GM12878 (cell line): ENCODE data around the gene PROM1. TPM values are rescaled to one million over a fixed set of nuclear protein-coding genes. Genes with fewer than 3 reads are reported as not detected.

Source experiments
- ATAC-seq: fragments of 200-7000 bp; cut with Tn5 transposase; 3 replicates; pipeline ENCODE4 v1.9.1; 2020; ENCODE audit warnings: mild to moderate bottlenecking, moderate library complexity
- BruUV-seq: library from RNA; stranded (reverse); fragments of 400-500 nt; replicated peaks from 2 replicates; lab custom pipeline; 2021; lab: Mats Ljungman, UMichigan
- CTCF ChIA-PET: fragments of 300-600 bp; sonication (Branson Sonifier 250); formaldehyde crosslinking; extraction: SDS; loops from one replicate; lab custom pipeline; 2021; ENCODE audit warnings: inconsistent platforms; lab: Yijun Ruan, JAX
- POLR2A ChIA-PET: fragments of 350-600 bp; formaldehyde crosslinking; extraction: SDS; loops from one replicate; lab custom pipeline; 2021; ENCODE audit warnings: inconsistent platforms; lab: Charles Lee
- RAD21 ChIA-PET: fragments of 300-600 bp; sonication (Branson Sonifier 250); formaldehyde crosslinking; loops from one replicate; lab custom pipeline; 2023; ENCODE audit warnings: antibody characterized with exemption; ENCODE audit not compliant: unreplicated experiment; lab: Charles Lee
- SMC1A ChIA-PET: fragments of 300-600 bp; sonication (Branson Sonifier 250); formaldehyde crosslinking; loops from one replicate; lab custom pipeline; 2023; ENCODE audit not compliant: unreplicated experiment, uncharacterized antibody; lab: Charles Lee
- DNase-seq: peaks from one replicate; pipeline ENCODE4 v3.0.0-alpha.2; 2011; ENCODE audit warnings: low read depth, low spot score
- FAIRE-seq: peaks from 3 replicates; lab custom pipeline; 2011; peaks lifted over from hg19 to GRCh38; lab: Jason Lieb, UNC
- H2AFZ ChIP-seq: 2 replicates; pipeline ENCODE4 v1.6.0; 2011; ENCODE audit warnings: low read depth, low read length, control low read depth; ENCODE audit not compliant: control insufficient read depth
- H3K27ac ChIP-seq: 2 replicates; pipeline ENCODE4 v1.5.1; 2011; ENCODE audit warnings: control low read depth; ENCODE audit not compliant: control insufficient read depth, insufficient read depth
- H3K27me3 ChIP-seq, 2 experiments: replicated peaks in 1 of 2; 2 replicates each; pipeline versions ENCODE4 v1.6.0 to v1.6.1; 2011; ENCODE audit warnings: low read length in 1 of 2; ENCODE audit not compliant: control insufficient read depth in 2 of 2, insufficient read depth in 2 of 2
- H3K36me3 ChIP-seq, 2 experiments: 2 replicates each; pipeline ENCODE4 v1.5.1; 2011; ENCODE audit warnings: low read length in 1 of 2; ENCODE audit not compliant: control insufficient read depth in 2 of 2, insufficient read depth in 2 of 2
- H3K4me1 ChIP-seq: 2 replicates; pipeline ENCODE4 v1.6.1; 2011; ENCODE audit warnings: mild to moderate bottlenecking, low read length, moderate library complexity, mixed read lengths; ENCODE audit not compliant: control insufficient read depth, insufficient read depth
- H3K4me2 ChIP-seq: 2 replicates; pipeline ENCODE4 v1.6.0; 2011; ENCODE audit warnings: control low read depth; ENCODE audit not compliant: control insufficient read depth, insufficient read depth
- H3K4me3 ChIP-seq: fragments of 200-600 bp; sonication (generic); 2 replicates; pipeline ENCODE4 v1.5.1; 2016
- H3K79me2 ChIP-seq: 2 replicates; pipeline ENCODE4 v1.6.0; 2011; ENCODE audit warnings: low read length; ENCODE audit not compliant: control insufficient read depth, insufficient read depth
- H3K9ac ChIP-seq: 2 replicates; pipeline ENCODE4 v1.8.0; 2011; ENCODE audit warnings: low read length, control low read depth, mixed read lengths; ENCODE audit not compliant: control insufficient read depth, insufficient read depth
- H3K9me3 ChIP-seq: replicated peaks from 3 replicates; pipeline ENCODE4 v1.5.1; 2011; ENCODE audit warnings: mild to moderate bottlenecking, low read length; ENCODE audit not compliant: control insufficient read depth, insufficient read depth
- H4K20me1 ChIP-seq: 2 replicates; pipeline ENCODE4 v1.6.0; 2011; ENCODE audit not compliant: control insufficient read depth, insufficient read depth
- BACH1 ChIP-seq: fragments of 450-650 bp; IDR thresholded peaks from 2 replicates; pipeline ENCODE4 v1.6.1; 2017; ENCODE audit warnings: mild to moderate bottlenecking, borderline replicate concordance
- BHLHE40 ChIP-seq, 2 experiments: fragments of 450-650 bp in 1 of 2; IDR thresholded peaks; 2 replicates each; pipeline ENCODE4 v1.6.1; 2011 to 2017; ENCODE audit warnings: low read depth in 2 of 2, borderline replicate concordance in 1 of 2, improper control_type of control experiment in 1 of 2, low read length in 1 of 2, mild to moderate bottlenecking in 1 of 2
- GABPA ChIP-seq: IDR thresholded peaks from 2 replicates; pipeline ENCODE4 v1.6.1; 2014; ENCODE audit warnings: antibody characterized with exemption, low read depth, mild to moderate bottlenecking, inconsistent platforms
- MTA2 ChIP-seq: fragments of 450-650 bp; IDR thresholded peaks from 2 replicates; pipeline ENCODE4 v1.6.1; 2016; ENCODE audit warnings: low read depth, mild to moderate bottlenecking, moderate library complexity
- NFYA ChIP-seq: IDR thresholded peaks from 2 replicates; pipeline ENCODE4 v1.6.1; 2011; ENCODE audit warnings: low read depth, mild to moderate bottlenecking, low read length, improper control_type of control experiment, borderline replicate concordance
- PML ChIP-seq: IDR thresholded peaks from 2 replicates; pipeline ENCODE4 v1.6.1; 2012; ENCODE audit warnings: low read length, inconsistent platforms
- POLR2AphosphoS2 ChIP-seq: IDR thresholded peaks from 2 replicates; pipeline ENCODE4 v1.6.1; 2011; ENCODE audit warnings: low read depth, mild to moderate bottlenecking, low read length, improper control_type of control experiment, moderate library complexity
- POU2F2 ChIP-seq: IDR thresholded peaks from 3 replicates; pipeline ENCODE4 v1.6.1; 2011; ENCODE audit warnings: low read depth, mild to moderate bottlenecking, low read length, borderline replicate concordance
- SMAD1 ChIP-seq: fragments of 450-650 bp; IDR thresholded peaks from 2 replicates; pipeline ENCODE4 v1.6.1; 2018; ENCODE audit warnings: mild to moderate bottlenecking, low read depth; ENCODE audit not compliant: partially characterized antibody
- SMARCA5 ChIP-seq: fragments of 450-650 bp; IDR thresholded peaks from 2 replicates; pipeline ENCODE4 v1.6.1; 2017; ENCODE audit warnings: mild to moderate bottlenecking
- ZNF622 ChIP-seq: fragments of 450-650 bp; IDR thresholded peaks from 2 replicates; pipeline ENCODE4 v1.6.1; 2017; ENCODE audit warnings: mild to moderate bottlenecking, inconsistent platforms
- ZSCAN29 ChIP-seq: fragments of 450-650 bp; IDR thresholded peaks from 2 replicates; pipeline ENCODE4 v1.6.1; 2017; ENCODE audit warnings: mild to moderate bottlenecking, moderate library complexity
- WGBS: methylation state at CpG from one replicate; pipeline ENCODE4 v1.1.6; 2016; ENCODE audit warnings: low lambda C conversion rate; ENCODE audit not compliant: insufficient replicate concordance, insufficient coverage; ENCODE audit errors: missing lambda C conversion rate; 5-methylcytosine and 5-hydroxymethylcytosine counted together
- in situ Hi-C: fragments of 300-500 bp; cut with MboI; formaldehyde crosslinking; loops from 9 replicates; pipeline ENCODE4 v1.14.3; 2018; ENCODE audit warnings: mixed read lengths
- intact Hi-C: fragments of 100-400 bp; cut with micrococcal nuclease; formaldehyde crosslinking; loops from one replicate; pipeline ENCODE4 v1.14.2; 2022; ENCODE audit not compliant: unreplicated experiment
- polyA plus RNA-seq, 11 experiments: library from polyadenylated mRNA; depleted of rRNA in 4 of 11; unstranded in 6 of 11; stranded (reverse) in 5 of 11; fragments of >200 nt; fragmentation: Nextera tagmentation in 4 of 11; fragmentation: Illumina TruSeq in 1 of 11; extraction: Ambion mirVana in 4 of 11; extraction: Trizol in 1 of 11; gene quantifications; 1 replicate in 1 of 11; 2 replicates in 10 of 11; pipeline versions ENCODE4 v1.2.1 to v1.2.3, GENCODE V29; 2011 to 2016; ENCODE audit warnings: inconsistent platforms in 2 of 11, missing spikeins in 2 of 11, low read depth in 1 of 11
- total RNA-seq, 4 experiments: library from RNA; depleted of rRNA in 3 of 4; stranded (reverse); fragments of >200 nt in 3 of 4; fragmentation: Illumina TruSeq in 1 of 4; extraction: Trizol in 1 of 4; gene quantifications; 2 replicates each; pipeline versions ENCODE4 v1.2.1 to v1.2.3, GENCODE V29; 2013 to 2021
- TF ChIP-seq, protein P1 (sequence below): fragments of 450-650 bp; IDR thresholded peaks from 2 replicates; pipeline ENCODE4 v1.6.1; 2016; ENCODE audit warnings: mild to moderate bottlenecking
- TF ChIP-seq, protein P2 (sequence below): IDR thresholded peaks from 2 replicates; pipeline ENCODE4 v1.6.1; 2011; ENCODE audit warnings: mild to moderate bottlenecking, low read depth, low read length, moderate library complexity; ENCODE audit not compliant: insufficient replicate concordance
- TF ChIP-seq, protein P3 (sequence below): fragments of 450-650 bp; formaldehyde crosslinking; IDR thresholded peaks from 2 replicates; pipeline ENCODE4 v1.4.0; 2022; ENCODE audit warnings: mild to moderate bottlenecking, moderate library complexity

Gene PROM1
- total and polyA plus RNA-seq, 10 of the 15 experiments (the other 5 are each of a cell fraction or from before 2014, with no cell fraction given): 0.08 to 0.31 (median 0.18) TPM; not detected in 7

DNA sequence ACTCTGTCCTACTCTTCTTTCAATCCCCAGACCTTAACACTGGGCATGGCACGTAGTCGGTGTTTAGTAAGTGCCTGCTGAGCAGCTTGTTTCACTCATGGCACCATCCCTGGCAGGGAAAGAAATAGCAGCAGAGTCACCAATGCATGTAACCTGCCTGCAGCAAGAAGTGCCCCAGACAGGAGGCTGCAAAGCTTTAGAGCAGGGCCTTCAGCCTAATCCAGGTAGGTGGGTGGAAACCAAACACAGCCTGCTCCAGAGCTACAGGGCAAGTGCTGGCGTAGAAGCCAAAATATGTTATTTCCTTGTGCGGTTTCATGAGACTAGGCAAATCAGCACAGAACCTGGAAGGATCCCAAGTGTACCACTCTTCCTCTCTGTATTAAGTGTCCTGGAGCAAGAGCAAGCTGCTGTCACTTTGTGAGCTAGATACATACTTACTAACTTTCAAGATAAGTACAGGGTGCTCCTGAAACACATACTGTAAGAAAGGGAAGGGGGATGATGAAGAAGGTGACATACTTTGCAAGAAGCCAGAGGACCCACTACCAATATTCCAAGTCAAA is 5.5 kb downstream of the PROM1 start (continued):
- TF ChIP-seq POLR2AphosphoS2: no peak

DNA sequence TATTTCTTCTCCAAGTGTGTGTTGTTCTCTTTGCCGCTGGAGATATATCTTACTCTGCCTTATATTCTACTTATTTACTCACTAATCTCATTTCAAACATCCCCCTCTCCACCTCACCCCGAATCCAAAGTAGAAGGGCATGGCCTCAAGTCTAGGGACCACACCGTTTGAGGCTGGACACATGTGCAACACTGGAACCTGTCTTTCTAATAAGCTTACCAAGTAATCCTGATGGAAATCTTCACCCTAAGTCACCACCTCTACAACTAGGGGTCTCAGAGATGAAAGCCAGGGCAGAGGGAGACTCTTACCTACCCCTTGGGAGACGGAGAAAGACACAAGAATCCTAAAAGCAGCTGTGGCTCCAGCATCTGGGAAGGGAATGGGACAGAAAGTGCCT is 6.0 kb downstream of the PROM1 start:
- H3K4me3 ChIP-seq: no peak overlapping the region
- in situ Hi-C loops: no loop called here
- H2AFZ ChIP-seq: no peak overlapping the region
- RAD21 ChIA-PET: no interaction called here
- CTCF ChIA-PET: no interaction called here
- no peak for TF ChIP-seq POU2F2
- TF ChIP-seq, protein P1, sequence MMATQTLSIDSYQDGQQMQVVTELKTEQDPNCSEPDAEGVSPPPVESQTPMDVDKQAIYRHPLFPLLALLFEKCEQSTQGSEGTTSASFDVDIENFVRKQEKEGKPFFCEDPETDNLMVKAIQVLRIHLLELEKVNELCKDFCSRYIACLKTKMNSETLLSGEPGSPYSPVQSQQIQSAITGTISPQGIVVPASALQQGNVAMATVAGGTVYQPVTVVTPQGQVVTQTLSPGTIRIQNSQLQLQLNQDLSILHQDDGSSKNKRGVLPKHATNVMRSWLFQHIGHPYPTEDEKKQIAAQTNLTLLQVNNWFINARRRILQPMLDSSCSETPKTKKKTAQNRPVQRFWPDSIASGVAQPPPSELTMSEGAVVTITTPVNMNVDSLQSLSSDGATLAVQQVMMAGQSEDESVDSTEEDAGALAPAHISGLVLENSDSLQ: no peak
- TF ChIP-seq NFYA: no peak
- no peak for TF ChIP-seq PML
- no peak for TF ChIP-seq ZSCAN29
- no peak for TF ChIP-seq ZNF622
- TF ChIP-seq MTA2: no peak
- TF ChIP-seq, protein P2, sequence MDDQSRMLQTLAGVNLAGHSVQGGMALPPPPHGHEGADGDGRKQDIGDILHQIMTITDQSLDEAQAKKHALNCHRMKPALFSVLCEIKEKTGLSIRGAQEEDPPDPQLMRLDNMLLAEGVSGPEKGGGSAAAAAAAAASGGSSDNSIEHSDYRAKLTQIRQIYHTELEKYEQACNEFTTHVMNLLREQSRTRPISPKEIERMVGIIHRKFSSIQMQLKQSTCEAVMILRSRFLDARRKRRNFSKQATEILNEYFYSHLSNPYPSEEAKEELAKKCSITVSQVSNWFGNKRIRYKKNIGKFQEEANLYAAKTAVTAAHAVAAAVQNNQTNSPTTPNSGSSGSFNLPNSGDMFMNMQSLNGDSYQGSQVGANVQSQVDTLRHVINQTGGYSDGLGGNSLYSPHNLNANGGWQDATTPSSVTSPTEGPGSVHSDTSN: no peak
- TF ChIP-seq, protein P3, sequence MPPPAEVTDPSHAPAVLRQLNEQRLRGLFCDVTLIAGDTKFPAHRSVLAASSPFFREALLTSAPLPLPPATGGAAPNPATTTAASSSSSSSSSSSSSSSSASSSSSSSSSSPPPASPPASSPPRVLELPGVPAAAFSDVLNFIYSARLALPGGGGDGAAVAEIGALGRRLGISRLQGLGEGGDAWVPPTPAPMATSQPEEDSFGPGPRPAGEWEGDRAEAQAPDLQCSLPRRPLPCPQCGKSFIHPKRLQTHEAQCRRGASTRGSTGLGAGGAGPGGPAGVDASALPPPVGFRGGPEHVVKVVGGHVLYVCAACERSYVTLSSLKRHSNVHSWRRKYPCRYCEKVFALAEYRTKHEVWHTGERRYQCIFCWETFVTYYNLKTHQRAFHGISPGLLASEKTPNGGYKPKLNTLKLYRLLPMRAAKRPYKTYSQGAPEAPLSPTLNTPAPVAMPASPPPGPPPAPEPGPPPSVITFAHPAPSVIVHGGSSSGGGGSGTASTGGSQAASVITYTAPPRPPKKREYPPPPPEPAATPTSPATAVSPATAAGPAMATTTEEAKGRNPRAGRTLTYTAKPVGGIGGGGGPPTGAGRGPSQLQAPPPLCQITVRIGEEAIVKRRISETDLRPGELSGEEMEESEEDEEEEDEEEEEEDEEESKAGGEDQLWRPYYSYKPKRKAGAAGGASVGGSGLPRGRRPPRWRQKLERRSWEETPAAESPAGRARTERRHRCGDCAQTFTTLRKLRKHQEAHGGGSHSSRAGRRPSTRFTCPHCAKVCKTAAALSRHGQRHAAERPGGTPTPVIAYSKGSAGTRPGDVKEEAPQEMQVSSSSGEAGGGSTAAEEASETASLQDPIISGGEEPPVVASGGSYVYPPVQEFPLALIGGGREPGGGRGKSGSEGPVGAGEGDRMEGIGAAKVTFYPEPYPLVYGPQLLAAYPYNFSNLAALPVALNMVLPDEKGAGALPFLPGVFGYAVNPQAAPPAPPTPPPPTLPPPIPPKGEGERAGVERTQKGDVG (CRISPR knock-in tag): no peak
- TF ChIP-seq SMARCA5: no peak
- no peak for TF ChIP-seq GABPA
- no peak for TF ChIP-seq SMAD1
- no peak for TF ChIP-seq BHLHE40 (IDR thresholded peaks at IDR 0.05; ENCODE audit: borderline replicate concordance in 1 of 2, low read depth in 2 of 2, low read length in 1 of 2)
- TF ChIP-seq BACH1: no peak
- TF ChIP-seq, all 136 proteins: peak for 0
- POLR2A ChIA-PET: no interaction called here
- 27% methylated on average over 4 of the region's 4 CpGs for WGBS
- Histone ChIP-seq H3K4me1 (no peaks in the 10 kb centered on the region), H3K36me3 (no peaks in the 10 kb centered on the region), H3K9me3 (no peaks in the 10 kb centered on the region), H3K27ac (no peak overlapping the region), H3K4me2 (no peak overlapping the region), H4K20me1 (no peaks in the 10 kb centered on the region), H3K9ac (no peak overlapping the region), H3K79me2 (no peaks in the 10 kb centered on the region), H3K27me3 (peaks cover 6 to 8% of the 10 kb centered on the region in 2 experiments)
- SMC1A ChIA-PET: no interaction called here
- no peak for DNase-seq
- intact Hi-C loops: no loop called here
- BruUV-seq: no TSS peak
- no peak for ATAC-seq
- FAIRE-seq: no peak
